ENCODE data around the gene DHX40.
A peak's percentile ranks its signal among the peaks of the same experiment; 100 is the strongest.
"Not testable (repeated sequence)": the region's sequence is repeated elsewhere in the genome, so short reads cannot be mapped to it uniquely, and the experiment has no call there.

DHX40 gene

DNA sequence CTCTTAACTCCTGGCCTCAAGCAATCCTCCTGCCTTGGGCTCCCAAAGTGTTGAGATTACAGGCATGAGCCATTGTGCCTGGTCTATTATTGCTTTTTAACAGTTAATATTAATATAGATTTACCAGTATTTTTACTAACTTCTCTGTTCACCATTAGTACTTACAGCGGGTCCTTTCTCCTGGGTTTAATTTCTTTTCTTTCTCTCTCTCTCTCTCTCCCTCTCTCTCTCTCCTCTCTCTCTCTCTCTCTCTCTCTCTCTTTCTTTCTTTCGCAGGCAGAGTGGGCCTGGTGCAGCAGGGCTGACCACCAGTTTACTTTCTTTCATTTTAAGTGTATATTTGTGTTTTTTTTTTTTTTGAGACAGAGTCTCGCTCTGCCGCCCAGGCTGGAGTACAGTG lies 14.7 kb upstream of the DHX40 start:
- no peak for DNase-seq
- in situ Hi-C loops (cut with HindIII; ENCODE audit: low pct_ligation_motif_present, low sequenced_read_pairs): no loop called here
- Histone ChIP-seq H3K4me3 (ENCODE audit: low read depth, low read length) (no peak overlapping the region), H3K27ac (no peak overlapping the region), H3K27me3 (replicated peaks) (no peaks in the 10 kb centered on the region), H3K36me3 (replicated peaks) (no peaks in the 10 kb centered on the region)
- TF ChIP-seq, protein P1, sequence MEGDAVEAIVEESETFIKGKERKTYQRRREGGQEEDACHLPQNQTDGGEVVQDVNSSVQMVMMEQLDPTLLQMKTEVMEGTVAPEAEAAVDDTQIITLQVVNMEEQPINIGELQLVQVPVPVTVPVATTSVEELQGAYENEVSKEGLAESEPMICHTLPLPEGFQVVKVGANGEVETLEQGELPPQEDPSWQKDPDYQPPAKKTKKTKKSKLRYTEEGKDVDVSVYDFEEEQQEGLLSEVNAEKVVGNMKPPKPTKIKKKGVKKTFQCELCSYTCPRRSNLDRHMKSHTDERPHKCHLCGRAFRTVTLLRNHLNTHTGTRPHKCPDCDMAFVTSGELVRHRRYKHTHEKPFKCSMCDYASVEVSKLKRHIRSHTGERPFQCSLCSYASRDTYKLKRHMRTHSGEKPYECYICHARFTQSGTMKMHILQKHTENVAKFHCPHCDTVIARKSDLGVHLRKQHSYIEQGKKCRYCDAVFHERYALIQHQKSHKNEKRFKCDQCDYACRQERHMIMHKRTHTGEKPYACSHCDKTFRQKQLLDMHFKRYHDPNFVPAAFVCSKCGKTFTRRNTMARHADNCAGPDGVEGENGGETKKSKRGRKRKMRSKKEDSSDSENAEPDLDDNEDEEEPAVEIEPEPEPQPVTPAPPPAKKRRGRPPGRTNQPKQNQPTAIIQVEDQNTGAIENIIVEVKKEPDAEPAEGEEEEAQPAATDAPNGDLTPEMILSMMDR (IDR thresholded peaks at IDR 0.05; ENCODE audit: low read depth, low read length, missing control alignments): no peak

DNA sequence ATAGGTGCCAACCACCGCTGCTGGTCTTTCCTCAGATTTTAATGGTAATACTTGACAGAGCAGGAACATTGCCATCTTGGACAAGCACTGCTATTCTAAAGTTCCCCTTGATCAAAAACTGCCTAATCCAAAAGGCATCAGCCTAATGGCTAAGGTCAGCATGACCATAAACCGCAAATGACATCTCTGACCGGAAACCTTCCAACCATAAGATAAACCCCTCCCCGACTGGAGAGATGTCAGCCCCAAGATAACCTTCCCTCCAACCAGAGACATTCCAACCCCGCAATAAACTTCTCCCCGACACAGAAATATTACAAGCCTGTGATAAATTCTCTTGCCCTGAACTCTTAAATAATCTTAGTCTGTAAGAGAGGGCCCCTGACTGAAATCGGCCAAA lies 7.4 kb upstream of the DHX40 start:
- H3K27me3 ChIP-seq (replicated peaks): no peaks in the 10 kb centered on the region
- no peak overlapping the region for H3K27ac ChIP-seq
- no peak for DNase-seq
- H3K4me3 ChIP-seq (ENCODE audit: low read depth, low read length): no peak overlapping the region
- TF ChIP-seq, protein P1 (IDR thresholded peaks at IDR 0.05; ENCODE audit: low read depth, low read length, missing control alignments): no peak
- H3K36me3 ChIP-seq (replicated peaks): no peaks in the 10 kb centered on the region
- in situ Hi-C loops (cut with HindIII; ENCODE audit: low pct_ligation_motif_present, low sequenced_read_pairs): no loop called here

DNA sequence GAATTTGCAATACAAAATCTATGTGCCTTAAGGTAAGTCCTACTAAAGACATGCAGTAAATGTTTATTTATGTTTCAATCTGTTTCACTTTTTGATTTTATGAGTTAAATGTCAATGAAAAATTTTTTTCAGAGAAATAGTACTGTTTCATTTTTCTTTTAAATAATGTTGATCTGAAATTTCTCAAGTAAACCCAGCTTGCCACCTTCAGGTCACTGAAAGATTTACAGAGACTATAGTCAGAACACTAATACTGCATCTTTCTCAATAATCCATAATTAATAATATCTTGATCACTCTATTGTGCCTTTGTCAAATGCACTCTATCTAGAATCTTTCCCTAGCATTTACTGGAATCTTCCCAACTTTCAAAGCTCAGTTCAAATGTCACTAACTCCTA lies 6.5 kb upstream of the DHX40 start:
- no peak overlapping the region for H3K27ac ChIP-seq
- no peak for DNase-seq
- H3K4me3 ChIP-seq (ENCODE audit: low read depth, low read length): no peak overlapping the region
- in situ Hi-C loops (cut with HindIII; ENCODE audit: low pct_ligation_motif_present, low sequenced_read_pairs): no loop called here
- no peaks in the 10 kb centered on the region for H3K27me3 ChIP-seq (replicated peaks)
- TF ChIP-seq, protein P1 (IDR thresholded peaks at IDR 0.05; ENCODE audit: low read depth, low read length, missing control alignments): no peak
- H3K36me3 ChIP-seq (replicated peaks): no peaks in the 10 kb centered on the region

DNA sequence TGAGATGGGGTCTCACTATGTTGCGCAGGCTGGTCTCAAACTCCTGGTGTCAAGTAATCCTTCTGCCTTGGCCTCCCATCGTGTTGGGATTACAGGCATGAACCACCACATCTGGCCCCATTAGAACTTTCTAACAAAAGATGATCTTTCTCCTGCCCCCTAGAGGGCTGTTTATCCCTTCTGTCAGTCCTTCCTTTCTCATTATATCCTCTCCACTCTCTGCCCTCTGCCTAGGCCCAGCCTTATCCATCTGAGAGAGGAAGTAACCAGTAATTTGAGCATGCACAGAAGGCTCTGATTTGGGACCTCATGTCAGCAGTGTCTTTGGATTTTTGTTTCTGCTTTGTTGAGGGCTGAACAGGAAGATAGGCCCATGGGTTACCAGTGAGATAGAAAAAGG lies 4.4 kb upstream of the DHX40 start:
- Histone ChIP-seq H3K27ac (no peak overlapping the region), H3K36me3 (replicated peaks) (no peaks in the 10 kb centered on the region), H3K27me3 (replicated peaks) (no peaks in the 10 kb centered on the region), H3K4me3 (ENCODE audit: low read depth, low read length) (no peak overlapping the region)
- in situ Hi-C loops (cut with HindIII; ENCODE audit: low pct_ligation_motif_present, low sequenced_read_pairs): no loop called here
- peak; percentile 18 for DNase-seq
- TF ChIP-seq, protein P1 (IDR thresholded peaks at IDR 0.05; ENCODE audit: low read depth, low read length, missing control alignments): peak; percentile 58

DNA sequence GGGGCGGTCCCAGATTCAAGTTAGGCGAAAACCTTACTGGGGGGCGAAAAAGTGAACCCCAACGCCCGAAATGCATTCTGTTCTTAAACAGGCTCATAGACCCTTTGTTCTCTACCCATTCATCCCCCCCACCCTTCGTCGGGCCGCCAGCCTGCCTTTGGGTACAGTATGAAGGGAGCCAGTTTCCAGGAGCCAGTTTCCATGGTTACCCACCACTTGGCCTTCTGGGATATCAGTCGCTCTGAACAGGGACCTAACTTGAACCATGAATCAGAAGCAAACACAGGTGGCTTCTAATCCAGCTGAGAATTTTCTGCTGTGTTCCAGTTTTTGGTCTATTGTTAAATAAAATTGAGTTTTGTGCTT lies 532 bp downstream of the DHX40 start:
- in situ Hi-C loops (cut with HindIII; ENCODE audit: low pct_ligation_motif_present, low sequenced_read_pairs): no loop called here
- Histone ChIP-seq H3K4me3 (ENCODE audit: low read depth, low read length) (peak overlapping the region; percentile 99), H3K27me3 (replicated peaks) (no peaks in the 10 kb centered on the region), H3K27ac (peak overlapping the region; percentile 81), H3K36me3 (replicated peaks) (no peaks in the 10 kb centered on the region)
- DNase-seq: peak; percentile 82
- TF ChIP-seq, protein P1 (IDR thresholded peaks at IDR 0.05; ENCODE audit: low read depth, low read length, missing control alignments): no peak

DNA sequence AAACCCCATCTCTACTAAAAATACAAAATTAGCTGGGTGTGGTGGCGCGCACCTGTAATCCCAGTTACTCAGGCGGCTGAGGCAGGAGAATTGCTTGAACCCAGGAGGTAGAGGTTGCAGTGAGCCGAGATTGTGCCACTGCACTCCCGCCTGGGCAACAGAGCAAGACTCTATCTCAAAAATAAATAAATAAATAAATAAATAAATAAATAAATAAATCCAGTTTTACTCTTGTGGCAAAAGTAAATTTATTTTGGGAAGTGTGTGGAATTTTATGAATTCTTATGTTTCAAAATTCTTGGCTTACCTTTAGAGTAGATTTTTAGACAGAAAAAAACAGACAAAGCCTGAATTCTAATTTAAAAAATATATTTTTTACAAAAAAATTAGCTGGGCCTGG lies 3.7 kb downstream of the DHX40 start:
- DNase-seq; in situ Hi-C loops (cut with HindIII; ENCODE audit: low pct_ligation_motif_present, low sequenced_read_pairs); H3K4me3 ChIP-seq (ENCODE audit: low read depth, low read length); H3K27ac ChIP-seq; H3K36me3 ChIP-seq (replicated peaks); H3K27me3 ChIP-seq (replicated peaks): not testable (repeated sequence)
